Measurements from ENCODE around the gene ZSCAN9. TPM values are rescaled to one million over a fixed set of nuclear protein-coding genes. Genes with fewer than 3 reads are reported as not detected.

The ZSCAN9 gene
- total RNA-seq, 4 donors from 2014 or later = 17.6 to 38.9 (median 24.6) TPM

DNA sequence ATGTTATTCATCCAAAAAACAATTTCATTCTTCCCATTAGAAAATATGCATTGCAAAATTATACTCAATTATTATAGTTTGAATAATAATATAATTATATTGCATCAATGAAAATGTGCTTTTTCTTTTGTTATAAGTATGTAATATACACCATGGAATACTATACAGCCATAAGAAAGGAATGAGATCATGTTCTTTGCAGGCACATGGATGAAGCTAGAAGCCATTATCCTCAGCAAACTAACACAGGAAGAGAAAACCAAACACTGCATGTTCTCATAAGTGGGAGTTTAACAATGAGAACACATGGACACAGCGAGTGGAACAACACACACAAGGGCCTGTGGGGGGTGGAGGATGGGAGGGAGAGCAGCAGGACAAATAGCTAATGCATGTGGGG lies 32.0 kb downstream of the ZSCAN9 start:
- H3K36me3 ChIP-seq = no peaks in the 10 kb centered on the region
- H3K4me1 ChIP-seq = no peaks in the 10 kb centered on the region
- intact Hi-C loops (cut with DNase I; ENCODE audit: low total_unique reads) = no loop called here
- H3K27ac ChIP-seq = no peak overlapping the region
- peaks cover 0 to 3% of the 10 kb centered on the region in 2 donors for H3K9me3 ChIP-seq
- H3K27me3 ChIP-seq = no peaks in the 10 kb centered on the region
- DNase-seq = no peak
- no peak overlapping the region for H3K4me3 ChIP-seq
- TF ChIP-seq POLR2A (IDR thresholded peaks at IDR 0.05) (no peak), CTCF (IDR thresholded peaks at IDR 0.05) (no peak)

GRCh38 chr6:28258877-28259777 lies 34.1 kb downstream of the ZSCAN9 start, which contains the start of gene NKAPL:
Gene NKAPL (plus strand): TSS chr6:28259297. CDS start chr6:28259372, 75 bp downstream.
- peak; percentile 71 to 75 for DNase-seq
- Histone ChIP-seq H3K27ac (no peak within 1 kb of the TSS), H3K36me3 (no peaks in the 10 kb centered on the region), H3K27me3 (no peaks in the 10 kb centered on the region), H3K9me3 (peaks cover 0 to 3% of the 10 kb centered on the region in 2 donors), H3K4me1 (no peaks in the 10 kb centered on the region), H3K4me3 (peak within 1 kb of the TSS; percentile 22 to 27)
- peak in 1 of 2 donors; percentile 19 for TF ChIP-seq POLR2A (IDR thresholded peaks at IDR 0.05)
- no peak for TF ChIP-seq CTCF (IDR thresholded peaks at IDR 0.05)
- intact Hi-C loops (cut with DNase I; ENCODE audit: low total_unique reads) = no loop called here

DNA sequence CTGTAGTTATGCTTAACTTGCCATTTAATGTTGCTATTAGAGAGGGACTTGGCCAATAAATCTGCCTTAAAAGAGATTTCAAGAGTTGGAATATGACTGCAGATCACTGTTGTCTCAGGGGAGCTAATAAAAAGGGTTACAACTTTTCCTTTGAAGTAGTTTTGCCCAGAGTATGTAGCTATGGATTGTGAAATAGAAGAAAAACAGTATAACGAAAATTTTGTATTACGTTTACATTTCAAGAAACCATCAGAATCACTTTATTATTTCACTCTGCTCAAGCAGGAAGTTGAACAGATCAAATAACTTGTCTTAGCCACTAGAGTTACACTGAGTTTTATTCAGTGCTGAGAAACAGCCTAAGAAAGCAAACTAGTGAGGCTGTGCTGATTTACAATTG lies 38.8 kb downstream of the ZSCAN9 start:
- no peaks in the 10 kb centered on the region for H3K4me1 ChIP-seq
- H3K27me3 ChIP-seq = no peaks in the 10 kb centered on the region
- intact Hi-C loops (cut with DNase I; ENCODE audit: low total_unique reads) = no loop called here
- DNase-seq = no peak
- H3K4me3 ChIP-seq = no peak overlapping the region
- no peaks in the 10 kb centered on the region for H3K36me3 ChIP-seq
- no peak overlapping the region for H3K27ac ChIP-seq
- TF ChIP-seq CTCF (IDR thresholded peaks at IDR 0.05) (no peak), POLR2A (IDR thresholded peaks at IDR 0.05) (no peak)
- peaks cover 0 to 3% of the 10 kb centered on the region in 2 donors for H3K9me3 ChIP-seq

DNA sequence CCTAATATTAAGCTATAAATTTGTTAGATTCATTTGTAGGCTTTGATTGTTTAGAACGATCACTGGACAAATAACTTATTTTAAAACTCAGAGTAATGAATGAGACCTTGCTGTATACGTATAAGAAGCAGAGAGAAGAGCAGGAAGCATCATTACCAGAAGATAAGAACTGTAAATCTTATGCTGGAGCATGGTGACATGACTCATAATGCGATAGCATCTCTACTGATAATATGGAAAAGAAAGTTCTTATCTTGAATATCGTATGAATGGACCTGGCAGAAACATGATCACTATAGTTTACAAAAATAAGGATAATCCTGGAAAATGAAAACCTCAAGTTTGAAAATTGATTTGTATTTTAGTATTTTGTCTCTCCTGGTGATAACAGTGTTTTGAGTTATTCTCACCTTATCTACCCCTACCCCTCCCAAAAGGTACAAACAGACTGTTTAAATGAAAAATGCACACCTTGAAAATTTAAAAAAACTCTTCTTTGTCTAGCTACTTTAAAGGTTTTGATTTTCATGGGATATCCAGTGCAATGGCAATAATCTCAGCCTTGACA lies 39.8 kb downstream of the ZSCAN9 start:
- DNase-seq = no peak
- Histone ChIP-seq H3K27ac (no peak overlapping the region), H3K27me3 (no peaks in the 10 kb centered on the region), H3K36me3 (no peaks in the 10 kb centered on the region), H3K4me1 (no peaks in the 10 kb centered on the region), H3K4me3 (no peak overlapping the region), H3K9me3 (peaks cover 0 to 3% of the 10 kb centered on the region in 2 donors)
- TF ChIP-seq CTCF (IDR thresholded peaks at IDR 0.05) (no peak), POLR2A (IDR thresholded peaks at IDR 0.05) (no peak)
- intact Hi-C loops (cut with DNase I; ENCODE audit: low total_unique reads) = no loop called here

DNA sequence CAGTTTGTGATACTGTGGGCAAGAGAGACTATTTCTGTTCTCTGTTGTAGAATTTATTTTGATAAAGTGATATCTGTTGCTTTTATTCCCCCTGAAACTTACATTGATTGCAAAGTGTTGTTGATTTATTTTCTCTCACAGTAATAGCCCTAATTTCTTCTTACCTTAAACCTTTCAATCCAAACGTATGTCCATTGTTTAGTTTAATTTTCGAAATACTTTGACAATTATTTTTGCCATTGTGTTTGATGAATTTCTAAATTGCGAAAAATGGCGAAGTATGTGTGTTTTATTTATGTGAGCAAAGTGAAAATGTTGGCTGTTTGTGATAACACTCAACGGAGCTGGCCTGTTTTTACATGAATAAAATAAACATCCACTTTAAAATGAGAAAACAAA lies 41.5 kb downstream of the ZSCAN9 start:
- Histone ChIP-seq H3K27ac (peak overlapping the region; percentile 85 to 89), H3K27me3 (no peaks in the 10 kb centered on the region), H3K36me3 (no peaks in the 10 kb centered on the region), H3K9me3 (no peaks in the 10 kb centered on the region), H3K4me1 (no peaks in the 10 kb centered on the region), H3K4me3 (peak overlapping the region; percentile 86 to 90)
- no peak for TF ChIP-seq POLR2A (IDR thresholded peaks at IDR 0.05)
- no peak for TF ChIP-seq CTCF (IDR thresholded peaks at IDR 0.05)
- no peak for DNase-seq
- intact Hi-C loops (cut with DNase I; ENCODE audit: low total_unique reads) = no loop called here

All from uterus (tissue), 4 donors.